ENCODE data around the gene ITGBL1. TPM values are rescaled to one million over a fixed set of nuclear protein-coding genes. Genes with fewer than 3 reads are reported as not detected.

ITGBL1 gene
- total and polyA plus RNA-seq, 2 of the 8 experiments (the other 6 are each of a cell fraction or from before 2014, with no cell fraction given): not detected

GRCh38 chr13:101455863-101456262 lies 3.4 kb downstream of the ITGBL1 start:
- H2BK20ac ChIP-seq (ENCODE audit: low read length): no peak overlapping the region
- H4K5ac ChIP-seq (ENCODE audit: insufficient read length, low read depth, low read length): no peak overlapping the region
- ChIA-PET POLR2A (ENCODE audit: partially characterized antibody) (no interaction called here), CTCF (ENCODE audit: partially characterized antibody) (interaction anchor here (0.8 kb wide), 1 partner anchor 298 kb away, joined by 3 read pairs; no protein-coding TSS in a partner anchor)
- no peak for FAIRE-seq
- no peak overlapping the region for H2BK15ac ChIP-seq (ENCODE audit: low read length)
- peaks cover 0 to 2% (median 0%) of the 10 kb centered on the region in 4 experiments; a peak in 1 of 7 replicates for H3K4me1 ChIP-seq (replicated peaks in 1 of 4; ENCODE audit: control insufficient read depth in 3 of 4, insufficient read depth in 4 of 4, low read length in 3 of 4)
- no peak overlapping the region for H3K18ac ChIP-seq (ENCODE audit: extremely low read depth, low read length)
- H3K27me3 ChIP-seq (replicated peaks in 1 of 4; ENCODE audit: control insufficient read depth in 3 of 4, extremely low read depth in 1 of 4, insufficient read depth in 3 of 4, low read length in 3 of 4): no peaks in the 10 kb centered on the region
- H3K4me2 ChIP-seq (ENCODE audit: insufficient read depth in 1 of 2, low read depth in 2 of 2, low read length in 2 of 2): no peak overlapping the region
- no peak overlapping the region for H2BK12ac ChIP-seq (ENCODE audit: low read depth, low read length)
- no peak overlapping the region for H2BK5ac ChIP-seq (ENCODE audit: low read depth, low read length)
- no peak overlapping the region for H2BK120ac ChIP-seq (replicated peaks; ENCODE audit: low read depth, low read length)
- DNase-seq (ENCODE audit: low read depth in 1 of 2, low spot score in 2 of 2): no peak
- H3K23me2 ChIP-seq (ENCODE audit: low read depth, low read length): no peaks in the 10 kb centered on the region
- H3K9me3 ChIP-seq (ENCODE audit: insufficient read depth in 2 of 2, low read depth in 1 of 2, low read length in 1 of 2): no peaks in the 10 kb centered on the region
- no peak overlapping the region for H2AK5ac ChIP-seq (ENCODE audit: low read depth, low read length)
- no peak overlapping the region for H3K4ac ChIP-seq (replicated peaks; ENCODE audit: insufficient read length, low read depth, low read length)
- no peak overlapping the region for H2AFZ ChIP-seq (ENCODE audit: low read length)
- no peak overlapping the region for H4K91ac ChIP-seq (replicated peaks; ENCODE audit: insufficient read length, low read length)
- H3K9ac ChIP-seq (replicated peaks in 1 of 4; ENCODE audit: extremely low read depth in 1 of 4, low read depth in 3 of 4, low read length in 3 of 4): no peak overlapping the region
- no peaks in the 10 kb centered on the region for H4K20me1 ChIP-seq (replicated peaks in 1 of 2; ENCODE audit: control insufficient read depth in 1 of 2, insufficient read depth in 2 of 2, low read length in 2 of 2)
- H3K4me3 ChIP-seq (ENCODE audit: extremely low read depth in 1 of 4, insufficient read depth in 2 of 4, low read depth in 3 of 4, low read length in 4 of 4): no peak overlapping the region
- H3K14ac ChIP-seq (ENCODE audit: insufficient read length): no peak overlapping the region
- no peak overlapping the region for H3K27ac ChIP-seq (ENCODE audit: low read depth, low read length)
- H3K79me1 ChIP-seq (ENCODE audit: low read depth, low read length): no peaks in the 10 kb centered on the region
- WGBS, 2 experiments (ENCODE audit: extremely low coverage in 1 of 2, insufficient coverage in 1 of 2, insufficient read length in 1 of 2, insufficient replicate concordance in 2 of 2, low coverage in 1 of 2, low lambda C conversion rate in 2 of 2, missing lambda C conversion rate in 1 of 2): 53% methylated on average over 3 of the region's 3 CpGs; no CpG with 5 or more reads in 1 of the 2 experiments
- no peak overlapping the region for H3K56ac ChIP-seq (replicated peaks; ENCODE audit: insufficient read length, low read depth, low read length)
- no peak overlapping the region for H4K8ac ChIP-seq (ENCODE audit: extremely low read depth, insufficient read depth, low read length)
- H3K23ac ChIP-seq (ENCODE audit: insufficient read length): no peak overlapping the region
- no peaks in the 10 kb centered on the region for H3K36me3 ChIP-seq (ENCODE audit: control insufficient read depth in 2 of 4, insufficient read depth in 4 of 4, low read length in 3 of 4)
- H3K79me2 ChIP-seq (ENCODE audit: control insufficient read depth in 1 of 2, insufficient read depth in 2 of 2, low read length in 2 of 2): no peaks in the 10 kb centered on the region
- TF ChIP-seq ATF3 (IDR thresholded peaks at IDR 0.05; ENCODE audit: insufficient read depth, low read depth, low read length): no peak
- TF ChIP-seq MAX (IDR thresholded peaks at IDR 0.05): no peak
- no peak for TF ChIP-seq BACH1 (IDR thresholded peaks at IDR 0.05; ENCODE audit: low read length)
- no peak for TF ChIP-seq BRCA1 (IDR thresholded peaks at IDR 0.05; ENCODE audit: low read depth, low read length)
- no peak for TF ChIP-seq CTBP2 (IDR thresholded peaks at IDR 0.05; ENCODE audit: borderline replicate concordance, insufficient read depth, insufficient read length, low read length)
